Heart right ventricle (tissue), 16 donors: ENCODE results near the gene ETV3L. TPM values are rescaled to one million over a fixed set of nuclear protein-coding genes. Genes with fewer than 3 reads are reported as not detected.

Source experiments
- ATAC-seq, 8 donors: fragments of 200-7000 bp; cut with Tn5 transposase; one replicate each; pipeline ENCODE4 v1.9.1; 2020; ENCODE audit warnings: mild to moderate bottlenecking in 8 of 8, moderate library complexity in 8 of 8, moderate number of reproducible peaks in 1 of 8
- DNase-seq, 2 donors: peaks; one replicate each; pipeline ENCODE4 v3.0.0-alpha.2; 2020
- H3K27ac ChIP-seq, 10 donors: fragments of 200-600 bp; sonication (generic) in 2 of 10; one replicate each; pipeline versions ENCODE4 v1.5.0 to v1.8.0; 2020 to 2022; ENCODE audit warnings: mild to moderate bottlenecking in 3 of 10
- H3K27me3 ChIP-seq, 7 donors: fragments of 200-600 bp; one replicate each; pipeline ENCODE4 v1.8.0; 2021 to 2022; ENCODE audit warnings: mild to moderate bottlenecking in 2 of 7
- H3K36me3 ChIP-seq, 9 donors: fragments of 200-600 bp; sonication (generic) in 1 of 9; one replicate each; pipeline versions ENCODE4 v1.5.0 to v1.8.0; 2020 to 2022; ENCODE audit warnings: mild to moderate bottlenecking in 2 of 9
- H3K4me1 ChIP-seq, 9 donors: fragments of 200-600 bp; sonication (generic) in 1 of 9; one replicate each; pipeline versions ENCODE4 v1.5.0 to v1.8.0; 2020 to 2022; ENCODE audit warnings: mild to moderate bottlenecking in 4 of 9
- H3K4me3 ChIP-seq, 10 donors: fragments of 200-600 bp; sonication (generic) in 2 of 10; one replicate each; pipeline versions ENCODE4 v1.5.0 to v1.8.0; 2020 to 2022; ENCODE audit warnings: mild to moderate bottlenecking in 7 of 10, moderate library complexity in 2 of 10
- H3K9me3 ChIP-seq, 11 donors: fragments of 200-600 bp in 10 of 11; sonication (generic) in 2 of 11; one replicate each; pipeline versions ENCODE4 v1.5.0 to v1.8.0; 2013 to 2022; ENCODE audit warnings: mild to moderate bottlenecking in 2 of 11, control low read depth in 1 of 11, moderate library complexity in 1 of 11
- CTCF ChIP-seq, 9 donors: fragments of 200-600 bp; sonication (generic) in 2 of 9; IDR thresholded peaks; one replicate each; pipeline versions ENCODE4 v1.5.0 to v1.8.0; 2021 to 2022; ENCODE audit warnings: antibody characterized with exemption in 9 of 9, mild to moderate bottlenecking in 5 of 9, moderate library complexity in 1 of 9
- WGBS, 2 donors: extraction: QIAGEN DNeasy Blood & Tissue Kit; methylation state at CpG; one replicate each; pipeline ENCODE4 v1.1.7; 2013; ENCODE audit warnings: inconsistent platforms in 1 of 2; 5-methylcytosine and 5-hydroxymethylcytosine counted together
- intact Hi-C, 10 donors: fragments of 100-400 bp; cut with DNase I; formaldehyde crosslinking; loops; one replicate each; pipeline versions ENCODE4 v1.11.1 to v1.14.2; 2022
- polyA plus RNA-seq, 2 donors: library from polyadenylated mRNA; stranded (reverse); fragments of 200-250 nt; gene quantifications; one replicate each; pipeline ENCODE4 v1.2.3, GENCODE V29; 2013
- total RNA-seq, 10 donors: library from RNA; stranded (reverse); fragmentation: NEBNext Ultra II Directional in 3 of 10; extraction: Animal tissue kit (Norgen Biotek cat#: 25700) in 3 of 10; gene quantifications; one replicate each; pipeline versions ENCODE4 v1.2.1 to v1.2.4, GENCODE V29; 2021 to 2023
- donor health status: Arrhythmogenic right ventricular cardiomyopathy.
- donor health status: ischemic (EF 13 %, LVEDD 7.1; RV severe dilation, severe dysfunction).
- donor health status: healthy with polysubstance abuse.
- donor health status: DM: no; HTN: yes; CAD: no.
- donor health status: DM: no; HTN: no; CAD: no.
- donor health status: ischemic (EF 25% LVEDD 6.9; RV normal size, moderate dysfunction).
- donor health status: ischemic (EF 25% LVEDD 5.7; RV mildly dilated, moderate dysfunction).
- donor health status: healthy.
- donor health status: DM: yes; HTN: yes; CAD: no.
- donor health status: Ischemic cardiomyopathy.
- donor health status: ischemic (EF 35%, LVEDD 5.7; RV mildly dilated, moderate dysfunction).
- donor health status: nonischemic (EF 11% LVEDD 7.7; RV severe dilation, severe dysfunction).
- donor health status: DM: yes; HTN: yes; CAD: no.
- donor health status: PGD.
- donor health status: ischemic (EF 29% LVEDD 5.4; RV normal size, mild dysfunction).
- donor health status: nonischemic (EF 23%, LVEDD 6.1; RV moderate dilation, normal function).

The ETV3L gene
- total and polyA plus RNA-seq, 12 donors, result not detected

- Histone ChIP-seq H3K4me1 (peaks cover 0 to 10% (median 0%) of the 10 kb centered on the region in 9 donors), H3K27me3 (no peaks in the 10 kb centered on the region), H3K9me3 (no peaks in the 10 kb centered on the region), H3K36me3 (no peaks in the 10 kb centered on the region), H3K27ac (no peak overlapping the region), H3K4me3 (no peak overlapping the region)
- intact Hi-C loops, result no loop called here
- WGBS, 2 donors, result 91 to 95% methylated on average over 1 of the region's 1 CpG
- no peak for DNase-seq
- no peak for TF ChIP-seq CTCF (IDR thresholded peaks at IDR 0.05)
- ATAC-seq, result no peak
Measured at GRCh38 chr1:157145076-157145475, 45.5 kb upstream of the ETV3L start.

DNA sequence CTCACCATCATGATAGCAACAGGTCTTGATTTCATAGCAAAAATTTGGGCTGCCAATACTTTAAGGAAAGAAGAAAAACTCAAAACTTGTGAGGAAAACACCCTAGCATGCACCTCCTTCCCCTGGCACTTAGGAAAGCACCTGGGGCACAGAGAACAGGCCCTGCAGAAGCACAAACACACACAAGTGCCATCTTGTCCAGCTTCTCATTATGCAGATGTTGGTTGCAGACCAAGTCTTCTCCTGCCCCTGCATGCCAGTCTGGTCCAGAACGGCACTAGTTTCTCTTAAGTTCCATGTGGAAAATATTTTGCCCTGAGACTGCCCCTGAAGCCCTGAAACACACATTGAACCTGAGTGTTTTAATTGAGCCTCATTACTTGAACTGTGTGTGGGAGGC is 44.9 kb upstream of the ETV3L start:
- ATAC-seq, result no peak
- intact Hi-C loops, result no loop called here

DNA sequence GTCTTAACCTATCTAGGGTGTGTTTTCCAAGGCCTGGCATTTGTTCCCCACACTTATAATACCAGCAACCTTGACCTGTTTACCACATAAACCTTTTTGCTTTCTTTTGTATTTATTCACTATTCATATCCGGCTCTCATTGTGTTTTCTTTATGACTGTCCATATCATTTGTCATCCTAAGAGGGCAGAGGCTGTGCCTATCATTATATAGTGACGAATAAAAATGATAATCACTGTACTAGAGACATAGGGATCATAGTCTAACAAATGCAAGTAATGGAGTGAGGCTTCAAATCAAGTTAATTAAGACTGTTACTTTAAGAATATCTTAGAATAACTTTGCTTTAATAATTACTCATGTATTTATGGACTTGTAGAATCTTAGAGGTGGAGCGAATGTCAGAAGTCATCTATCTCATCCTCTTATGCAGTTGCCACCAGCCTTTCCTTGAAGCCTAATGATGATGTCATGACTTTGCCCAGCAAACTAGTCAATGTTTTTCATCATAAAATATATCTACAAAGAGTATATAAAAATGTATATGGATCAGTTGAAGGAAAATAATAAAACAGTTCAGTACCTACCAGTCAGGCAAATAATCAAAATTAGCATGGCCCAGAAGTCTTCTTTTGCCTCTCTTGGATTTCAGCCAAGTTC is 43.3 kb upstream of the ETV3L start:
- no peak for ATAC-seq
- 88 to 93% methylated on average over 3 of the region's 3 CpGs for WGBS, 2 donors

More for the DNA sequence above, 44.9 kb upstream of the ETV3L start:
- H3K4me1 ChIP-seq, result peaks cover 0 to 10% (median 0%) of the 10 kb centered on the region in 9 donors
- no peak overlapping the region for H3K27ac ChIP-seq
- H3K27me3 ChIP-seq, result no peaks in the 10 kb centered on the region
- H3K9me3 ChIP-seq, result no peaks in the 10 kb centered on the region
- H3K4me3 ChIP-seq, result no peak overlapping the region
- no peaks in the 10 kb centered on the region for H3K36me3 ChIP-seq
- no peak for DNase-seq
- TF ChIP-seq CTCF (IDR thresholded peaks at IDR 0.05), result no peak
- 78 to 81% methylated on average over 1 of the region's 1 CpG for WGBS, 2 donors

DNA sequence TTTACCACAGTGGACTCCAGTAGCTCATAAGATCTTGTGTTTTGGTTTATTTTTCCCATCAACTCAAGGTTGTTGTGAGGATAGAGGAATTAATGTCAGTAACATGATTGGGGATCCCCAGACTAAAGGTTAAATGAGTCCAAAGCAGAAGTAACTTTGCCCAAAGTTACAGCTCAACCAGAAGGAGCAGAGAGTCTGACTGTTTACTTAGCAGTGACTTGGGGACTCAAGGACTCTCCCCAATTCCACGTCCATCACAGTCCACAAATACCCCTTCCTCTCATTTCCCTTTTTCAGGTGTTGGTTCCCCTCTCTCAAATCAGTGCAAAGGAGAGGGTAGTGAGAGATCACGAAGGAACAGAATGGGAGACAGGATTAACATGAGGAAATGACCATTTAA is 42.6 kb upstream of the ETV3L start:
- ATAC-seq (no peak), DNase-seq (no peak)
- Histone ChIP-seq H3K4me1 (peaks cover 0 to 11% (median 7%) of the 10 kb centered on the region in 9 donors), H3K27me3 (no peaks in the 10 kb centered on the region), H3K36me3 (no peaks in the 10 kb centered on the region), H3K27ac (no peak overlapping the region), H3K4me3 (no peak overlapping the region), H3K9me3 (no peaks in the 10 kb centered on the region)
- WGBS, 2 donors, result 60 to 61% methylated on average over 2 of the region's 2 CpGs
- intact Hi-C loops, result no loop called here
- TF ChIP-seq CTCF (IDR thresholded peaks at IDR 0.05), result no peak

More for the DNA sequence above, 43.3 kb upstream of the ETV3L start:
- H3K4me3 ChIP-seq, result no peak overlapping the region
- no peaks in the 10 kb centered on the region for H3K9me3 ChIP-seq
- no peak for DNase-seq
- H3K4me1 ChIP-seq, result peaks cover 0 to 11% (median 3%) of the 10 kb centered on the region in 9 donors
- intact Hi-C loops, result no loop called here
- H3K27ac ChIP-seq, result no peak overlapping the region
- no peaks in the 10 kb centered on the region for H3K27me3 ChIP-seq
- no peak for TF ChIP-seq CTCF (IDR thresholded peaks at IDR 0.05)
- no peaks in the 10 kb centered on the region for H3K36me3 ChIP-seq
